Stimulated activated CD4-positive, alpha-beta T cell treated with anti-CD3 and anti-CD28 coated beads, TNF-alpha, amount 100 ng/mL, for 24 hours (primary cell): Measurements from ENCODE around the gene ALG3.

ENCODE experiments used
- DNase-seq, 3 experiments: peaks; one replicate each; pipeline ENCODE4 v3.0.0-alpha.2; 2020; ENCODE audit warnings: low read depth in 3 of 3

ALG3 gene

GRCh38 chr3:184235381-184236032 lies 13.3 kb downstream of the ALG3 start:
- no peak for DNase-seq

DNA sequence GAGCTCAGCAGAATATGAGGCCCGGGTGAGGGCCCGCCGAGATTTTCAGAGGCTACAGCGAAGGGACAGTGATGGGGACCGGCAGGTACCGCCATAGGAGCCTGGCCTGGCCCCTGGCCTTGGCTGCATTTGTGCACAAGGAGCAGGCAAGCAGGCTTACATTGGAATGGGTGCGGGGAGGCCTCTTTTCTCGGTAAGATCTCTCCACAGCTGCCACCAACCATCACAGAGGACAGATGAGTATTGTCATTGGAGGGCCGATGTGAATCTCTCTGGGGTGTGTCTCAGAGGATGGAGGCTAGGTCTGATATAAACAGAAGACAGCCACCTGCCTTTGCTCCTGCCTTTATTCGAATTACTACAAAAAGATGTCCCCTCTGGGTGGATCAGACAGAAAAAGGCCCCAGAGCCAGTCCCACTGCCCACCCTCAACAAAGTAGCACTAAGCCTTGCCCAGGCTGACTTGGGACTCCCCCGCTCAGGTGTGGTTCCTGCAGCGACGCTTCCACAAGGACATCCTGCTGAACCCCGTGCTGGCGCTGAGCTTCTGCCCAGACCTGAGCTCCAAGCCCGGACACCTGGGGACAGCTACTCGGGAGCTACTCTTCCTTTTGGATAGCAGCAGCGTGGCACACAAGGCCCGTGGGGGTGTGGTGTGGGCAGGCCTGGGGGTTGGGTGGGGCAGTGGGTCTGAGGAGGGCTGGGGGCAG lies 13.9 kb downstream of the ALG3 start:
- DNase-seq = no peak

GRCh38 chr3:184234224-184234623 lies 14.5 kb downstream of the ALG3 start:
- DNase-seq = no peak

DNA sequence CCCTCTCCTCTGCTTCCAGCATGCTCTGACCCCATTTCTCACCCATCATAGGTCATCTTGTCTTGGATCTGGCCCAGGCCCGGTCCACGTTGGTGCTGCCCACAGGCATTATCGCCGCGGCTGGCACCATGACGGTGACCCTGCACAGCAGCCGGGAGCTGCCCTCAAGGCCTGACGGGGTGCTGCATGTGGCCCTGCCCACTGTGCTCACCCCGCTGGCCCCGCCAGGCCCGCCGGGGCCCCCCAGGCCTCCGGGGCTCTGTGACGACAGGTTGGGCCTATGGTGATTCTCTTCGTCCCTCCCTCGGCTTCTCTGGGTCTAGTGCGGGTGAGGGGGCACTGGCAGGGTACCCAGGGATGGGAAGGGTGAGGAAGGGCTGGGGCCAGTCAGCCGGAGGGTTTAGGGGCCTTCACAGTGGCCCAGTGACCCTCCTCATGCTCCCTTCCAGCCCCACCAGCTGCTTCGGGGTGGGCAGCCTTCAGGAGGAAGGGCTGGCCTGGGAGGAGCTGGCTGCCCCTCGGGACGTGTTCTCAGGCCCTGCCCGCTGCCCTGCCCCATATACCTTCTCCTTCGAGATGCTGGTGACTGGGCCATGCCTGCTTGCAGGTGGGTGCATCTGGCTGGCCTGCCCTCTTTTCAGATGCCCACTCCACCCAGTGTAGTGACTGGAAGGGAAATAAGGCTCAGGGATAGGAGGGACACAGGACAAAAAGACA lies 15.5 kb downstream of the ALG3 start:
- DNase-seq = no peak

GRCh38 chr3:184231671-184232070 lies 17.1 kb downstream of the ALG3 start:
- no peak for DNase-seq

GRCh38 chr3:184230603-184231528 lies 17.9 kb downstream of the ALG3 start:
- DNase-seq = no peak

GRCh38 chr3:184230081-184230602 lies 18.6 kb downstream of the ALG3 start:
- DNase-seq = no peak

- DNase-seq = peak; percentile 35 to 65 (median 53)
Measured at GRCh38 chr3:184229394-184230080, 19.2 kb downstream of the ALG3 start, which contains the start of gene VWA5B2. VWA5B2 (plus strand) TSS chr3:184229585; CDS start chr3:184230529, 944 bp downstream.

DNA sequence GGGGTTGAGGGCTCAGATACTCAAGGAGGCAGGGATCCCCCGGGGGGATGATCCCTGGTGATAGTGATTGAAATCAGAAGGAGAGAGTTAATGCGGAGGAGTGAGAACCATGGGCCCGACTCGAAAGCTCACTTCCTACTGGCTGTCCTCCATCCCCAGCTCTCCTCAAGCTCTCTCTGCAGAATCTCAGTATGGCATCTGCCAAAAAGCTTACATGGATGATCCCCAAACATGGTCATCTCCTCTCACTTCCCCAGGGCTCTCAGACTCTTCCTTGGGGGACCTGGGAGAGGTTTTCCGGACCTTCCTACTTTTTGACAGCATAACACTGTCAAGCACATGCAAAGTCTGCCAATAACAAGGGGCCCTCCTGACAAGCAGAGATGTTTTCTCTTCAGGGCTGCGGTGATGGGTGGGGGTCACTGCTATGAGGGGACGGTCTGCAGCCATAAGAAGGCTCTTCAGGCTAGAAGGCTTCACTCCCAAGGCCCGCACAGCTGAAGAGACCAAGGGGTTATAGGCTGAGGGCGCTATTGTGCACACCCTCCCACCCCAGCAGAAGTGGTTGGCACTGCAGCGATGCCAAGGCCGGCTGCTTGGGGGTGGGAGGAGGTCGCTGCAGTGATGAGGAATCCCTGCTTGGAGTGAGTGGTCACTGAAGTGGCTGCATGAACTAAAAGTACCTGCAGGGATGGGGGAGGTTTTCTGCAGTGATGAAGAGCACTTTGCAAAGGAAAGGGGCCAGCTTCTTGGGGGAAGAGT lies 20.2 kb downstream of the ALG3 start:
- DNase-seq = no peak

DNA sequence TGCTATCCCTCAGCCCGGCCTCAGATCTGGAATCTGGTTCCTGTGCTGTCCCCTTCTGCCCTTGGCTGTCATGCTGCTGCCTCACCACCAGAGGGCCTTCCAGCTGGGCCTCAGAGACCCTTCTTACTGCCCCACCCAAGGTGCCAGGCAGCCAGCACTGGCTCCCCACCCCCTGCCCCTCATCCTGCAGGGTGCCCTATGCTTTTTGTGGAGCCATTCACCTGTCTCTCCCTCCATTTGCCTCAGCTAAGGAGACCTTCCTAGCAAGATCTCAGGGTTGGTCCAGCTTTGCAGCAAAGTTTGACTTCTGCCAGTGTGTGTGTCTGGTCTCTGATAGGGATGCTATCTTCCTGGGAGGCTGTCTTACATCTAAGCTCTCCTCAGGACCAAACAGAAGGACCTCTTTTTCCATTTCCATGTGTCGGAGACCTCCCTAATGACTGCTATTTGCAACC lies 21.3 kb downstream of the ALG3 start:
- peak; percentile 22 to 51 (median 22) for DNase-seq

- DNase-seq = no peak
Measured at GRCh38 chr3:184223946-184224345, 24.8 kb downstream of the ALG3 start.

GRCh38 chr3:184222521-184222920 lies 26.2 kb downstream of the ALG3 start:
- DNase-seq = no peak

DNA sequence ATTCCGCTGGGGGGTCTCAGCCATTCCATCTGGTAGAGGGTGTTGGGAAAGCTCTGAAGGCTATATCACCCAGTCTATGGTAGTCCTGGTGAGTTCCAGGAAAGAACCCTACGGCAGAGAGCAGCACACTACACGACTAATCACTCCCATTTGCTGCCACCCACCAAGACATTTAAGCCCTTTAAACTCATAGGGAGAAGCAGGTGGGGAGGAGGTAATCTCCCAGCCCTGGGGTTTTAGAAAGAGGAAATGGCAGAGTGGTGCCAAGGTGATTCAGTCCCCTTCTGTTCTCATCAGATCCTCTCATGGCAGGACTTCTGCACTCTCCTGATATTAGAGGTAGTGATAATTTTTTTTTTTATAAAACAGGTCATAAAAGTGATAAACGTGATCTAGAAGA lies 29.9 kb downstream of the ALG3 start:
- DNase-seq = no peak

- no peak for DNase-seq
Measured at GRCh38 chr3:184211718-184212117, 37.0 kb downstream of the ALG3 start.

DNA sequence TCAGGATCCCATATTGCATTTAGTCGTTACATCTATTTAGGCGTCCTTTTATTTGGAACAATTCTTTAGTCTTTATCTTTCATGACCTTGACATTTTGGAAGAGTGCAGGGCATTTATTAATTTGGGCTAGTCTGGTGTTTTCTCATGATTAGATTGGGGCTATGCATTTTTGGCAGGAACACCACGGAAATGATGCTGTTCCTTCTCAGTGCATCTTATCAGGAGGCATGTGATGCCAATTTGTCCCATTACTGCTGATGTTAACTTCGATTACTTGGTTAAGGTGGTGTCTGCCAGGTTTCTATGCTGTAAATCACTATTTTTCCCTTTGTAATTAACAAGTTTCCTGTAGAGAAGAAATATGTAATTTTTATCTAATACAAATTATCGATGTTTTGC lies 37.5 kb downstream of the ALG3 start:
- DNase-seq = no peak

GRCh38 chr3:184209146-184209923 lies 39.4 kb downstream of the ALG3 start:
- DNase-seq = no peak

DNA sequence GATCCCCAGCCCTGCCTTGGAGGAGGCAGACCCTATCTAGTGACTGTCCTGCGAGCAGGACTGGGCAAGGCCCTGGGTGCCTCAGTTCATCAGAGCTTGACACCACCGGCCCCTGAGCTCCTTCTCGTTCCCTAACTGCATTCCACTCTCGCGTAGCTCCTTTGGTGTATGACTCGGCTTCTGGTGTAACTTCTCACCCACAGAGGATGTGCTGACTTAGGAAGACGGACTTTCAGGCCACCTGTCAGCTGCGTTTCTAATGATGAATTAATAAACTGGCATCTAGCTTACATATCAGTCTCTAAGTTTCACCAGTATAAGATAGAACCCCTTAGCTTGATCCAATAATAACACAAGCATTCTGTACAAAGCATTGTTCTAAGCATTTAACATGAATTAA lies 45.2 kb downstream of the ALG3 start:
- DNase-seq = no peak

GRCh38 chr3:184200825-184201224 lies 47.9 kb downstream of the ALG3 start:
- no peak for DNase-seq

- DNase-seq = no peak
Measured at GRCh38 chr3:184198509-184198908, 50.3 kb downstream of the ALG3 start.
